Measurements from ENCODE around the gene CGB1.
A peak's percentile ranks its signal among the peaks of the same experiment; 100 is the strongest.
"Not testable (repeated sequence)": the region's sequence is repeated elsewhere in the genome, so short reads cannot be mapped to it uniquely, and the experiment has no call there.

CGB1 gene

GRCh38 chr19:49036815-49037214, at the start of gene CGB1:
TSS of gene CGB1 (minus strand) at chr19:49036895. CDS start at chr19:49036711, 184 bp downstream.
- DNase-seq = not testable (repeated sequence)

- no peak for DNase-seq
Measured at GRCh38 chr19:49086296-49086695, 49.6 kb upstream of the CGB1 start.

DNA sequence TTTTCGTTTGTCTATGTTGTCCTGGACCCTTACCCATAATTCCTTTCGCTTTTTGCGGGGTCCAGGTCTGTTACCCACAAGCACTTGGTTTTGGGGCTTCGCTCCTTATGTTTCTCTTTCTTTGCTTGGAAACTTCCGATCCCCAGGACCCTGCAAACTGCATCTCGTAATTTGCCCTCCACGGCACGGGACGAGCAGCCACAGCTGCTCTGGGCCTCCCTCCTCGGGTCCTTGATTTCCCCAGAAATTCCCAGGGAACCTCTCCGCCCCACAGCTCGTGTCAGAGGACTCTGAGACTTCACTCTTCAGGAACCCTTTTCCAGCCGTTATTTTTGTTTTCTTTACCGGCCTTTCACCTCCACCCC, 49.2 kb upstream of the CGB1 start:
- DNase-seq = no peak

- DNase-seq = peak; percentile 100
Measured at GRCh38 chr19:49085020-49085867, 48.5 kb upstream of the CGB1 start, which contains the start of gene SNRNP70. TSS of gene SNRNP70 (plus strand) at chr19:49085451. CDS start at chr19:49086415, 964 bp downstream.

- DNase-seq = no peak
Measured at GRCh38 chr19:49084206-49085019, 47.7 kb upstream of the CGB1 start.

DNA sequence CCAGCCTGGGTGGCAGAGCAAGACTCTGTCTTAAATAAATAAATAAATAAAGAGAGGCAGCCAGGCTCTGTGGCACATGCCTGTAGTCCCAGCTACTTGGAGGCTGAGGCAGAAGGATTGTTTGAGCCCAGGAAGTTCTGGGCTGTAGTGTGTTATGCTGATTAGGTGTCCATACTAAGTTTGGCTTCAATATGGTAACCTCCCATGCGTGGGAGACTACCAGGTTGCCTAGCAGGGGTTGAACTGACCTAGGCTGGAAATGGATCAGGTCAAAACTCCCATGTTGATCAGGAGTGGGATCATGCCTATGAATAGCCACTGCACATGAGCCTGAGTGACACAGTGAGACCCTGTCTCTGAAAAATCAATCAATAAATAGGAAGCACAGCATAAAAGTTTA, 44.6 kb upstream of the CGB1 start:
- no peak for DNase-seq

- no peak for DNase-seq
Measured at GRCh38 chr19:49080392-49080791, 43.7 kb upstream of the CGB1 start.

DNA sequence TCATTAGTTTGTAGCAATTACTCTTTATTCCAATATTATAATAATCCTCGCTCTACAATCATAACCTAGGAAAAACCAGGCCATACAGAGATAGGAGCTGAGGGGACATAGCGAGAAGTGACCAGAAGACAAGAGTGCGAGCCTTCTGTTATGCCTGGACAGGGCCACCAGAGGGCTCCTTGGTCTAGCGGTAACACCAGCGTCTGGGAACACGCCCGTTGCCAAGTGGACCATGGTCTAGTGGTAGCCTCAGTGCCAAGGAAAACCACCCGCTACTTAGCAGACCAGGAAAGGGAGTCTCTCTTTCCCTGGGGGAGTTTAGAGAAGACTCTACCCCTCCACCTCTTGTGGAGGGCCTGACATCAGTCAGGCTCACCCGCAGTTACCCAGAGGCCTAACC, 38.2 kb upstream of the CGB1 start:
- peak; percentile 22 for DNase-seq

DNA sequence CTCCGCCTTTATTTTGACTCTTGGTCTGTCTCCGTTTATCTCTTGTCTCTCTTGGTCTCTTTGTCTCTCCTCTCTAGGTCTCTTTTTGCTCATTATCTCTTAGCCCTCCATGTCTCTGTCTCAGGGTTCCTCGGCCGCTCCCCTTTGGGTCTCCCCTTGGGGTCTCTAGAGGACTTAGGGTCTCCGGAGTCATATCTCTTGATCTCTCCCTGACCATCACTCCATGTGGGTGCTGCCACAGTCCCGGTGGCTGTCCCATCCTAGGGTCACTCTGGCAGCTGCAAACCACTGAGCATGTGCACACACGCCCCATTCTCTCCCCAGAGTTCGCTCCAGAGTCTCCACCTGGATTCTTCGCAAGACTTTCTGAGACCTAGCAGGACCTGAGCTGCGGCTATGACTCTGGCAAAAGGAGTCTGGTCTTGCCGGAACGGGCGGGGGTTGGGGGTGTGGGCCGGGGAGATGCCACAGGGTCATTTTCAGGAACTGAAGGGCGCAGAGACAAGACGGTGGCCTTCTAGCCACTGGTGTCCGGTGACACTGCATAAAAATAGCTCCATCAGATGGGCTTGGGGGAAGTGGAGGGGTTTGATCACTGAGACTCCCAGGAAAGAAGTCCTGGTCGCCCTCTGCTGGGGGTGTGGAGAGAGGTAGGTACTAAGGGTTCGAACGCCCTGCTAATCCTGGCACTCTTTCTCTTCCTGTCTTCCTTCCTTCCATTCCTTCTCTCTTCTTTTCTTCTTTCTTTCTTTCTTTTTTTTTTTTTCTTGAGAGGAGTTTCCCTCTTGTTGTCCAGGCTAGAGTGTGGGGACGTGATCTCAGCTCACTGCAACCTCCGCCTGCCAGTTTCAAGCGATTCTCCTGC, 37.1 kb upstream of the CGB1 start:
- no peak for DNase-seq

- no peak for DNase-seq
Measured at GRCh38 chr19:49071860-49072547, 35.3 kb upstream of the CGB1 start.

DNA sequence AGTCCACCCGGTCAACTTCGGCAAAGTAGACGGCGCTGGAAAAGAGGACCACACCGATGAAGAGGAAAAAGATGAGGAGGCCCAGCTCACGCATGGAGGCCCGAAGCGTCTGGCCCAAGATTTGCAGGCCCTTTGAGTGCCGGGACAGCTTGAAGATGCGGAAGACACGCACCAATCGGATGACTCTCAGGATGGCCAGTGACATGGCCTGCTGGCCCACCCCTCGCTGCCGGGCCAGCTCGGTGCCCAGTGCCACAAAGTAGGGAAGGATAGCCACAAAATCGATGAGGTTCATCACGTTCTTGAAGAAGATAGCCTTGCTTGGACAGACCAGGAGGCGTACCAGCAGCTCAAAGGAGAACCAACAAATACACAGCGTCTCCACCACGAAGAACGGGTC, 33.7 kb upstream of the CGB1 start:
- DNase-seq = no peak

DNA sequence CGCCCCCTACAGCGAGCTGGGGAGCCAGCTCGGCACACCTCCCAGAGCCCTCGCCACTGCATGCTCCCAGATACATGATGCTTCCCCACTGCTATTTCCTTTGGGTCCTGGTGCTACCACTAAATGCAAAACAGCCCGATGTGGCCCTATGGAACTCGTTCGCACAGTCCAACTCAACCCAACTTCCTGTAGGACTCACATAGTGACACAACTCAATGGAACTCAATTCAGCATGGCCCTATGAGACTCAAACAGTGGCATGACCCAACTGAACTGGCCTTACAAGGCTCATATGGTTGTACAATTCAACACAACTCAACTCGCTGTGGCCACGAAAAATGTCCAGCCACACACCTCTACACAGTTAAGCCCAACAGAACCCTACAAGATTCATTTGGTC, 32.3 kb upstream of the CGB1 start:
- DNase-seq = no peak

- no peak for DNase-seq
Measured at GRCh38 chr19:49067554-49067953, 30.9 kb upstream of the CGB1 start.

GRCh38 chr19:49065905-49066512, 29.3 kb upstream of the CGB1 start:
- no peak for DNase-seq

DNA sequence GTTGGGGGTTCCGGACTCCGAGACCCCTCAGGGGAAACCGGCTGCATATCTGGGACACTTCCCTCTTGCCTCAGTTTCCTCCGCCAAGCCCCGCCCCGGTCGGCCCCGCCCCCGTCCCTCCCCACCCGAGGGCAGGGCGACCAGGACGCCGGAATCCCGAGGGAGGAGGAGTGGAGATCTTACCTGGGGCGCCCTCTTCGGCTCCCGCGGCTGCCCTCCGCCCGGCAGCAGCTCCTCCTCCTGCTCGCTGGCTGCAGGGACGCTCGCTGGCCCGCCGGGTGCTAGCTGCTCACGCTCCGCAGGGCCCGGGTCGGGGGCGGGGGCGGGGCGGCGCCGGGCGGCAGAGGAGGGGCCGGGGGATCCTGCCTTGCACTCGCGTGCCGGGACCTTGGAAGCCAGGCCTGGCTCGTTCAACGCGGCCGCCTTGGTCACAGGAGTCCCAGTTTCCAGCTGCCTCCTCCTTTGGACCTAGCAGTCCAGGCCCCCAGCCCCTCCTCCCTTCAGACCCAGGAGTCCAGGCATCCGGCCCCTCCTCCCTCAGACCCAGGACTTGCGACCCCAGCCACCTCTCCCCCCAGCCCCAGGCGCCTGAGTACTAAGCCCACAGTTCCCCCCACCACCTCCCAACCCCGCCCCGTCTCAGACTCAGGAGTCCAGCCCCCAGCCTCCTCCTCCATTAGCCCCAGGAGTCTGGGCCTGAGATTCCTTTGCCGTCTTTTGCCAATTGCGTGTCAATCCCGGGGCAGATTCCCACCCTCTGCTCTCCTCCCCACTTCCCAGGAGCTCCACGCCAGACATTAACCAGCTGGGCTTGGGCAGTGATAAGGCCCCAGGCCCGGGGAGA, 28.3 kb upstream of the CGB1 start, which contains the start of gene NTF4:
Gene NTF4, minus strand, starts transcription at position 51 of the 844 bp plus-strand sequence. CDS start 2,821 bp downstream, outside the sequence.
- DNase-seq = no peak

DNA sequence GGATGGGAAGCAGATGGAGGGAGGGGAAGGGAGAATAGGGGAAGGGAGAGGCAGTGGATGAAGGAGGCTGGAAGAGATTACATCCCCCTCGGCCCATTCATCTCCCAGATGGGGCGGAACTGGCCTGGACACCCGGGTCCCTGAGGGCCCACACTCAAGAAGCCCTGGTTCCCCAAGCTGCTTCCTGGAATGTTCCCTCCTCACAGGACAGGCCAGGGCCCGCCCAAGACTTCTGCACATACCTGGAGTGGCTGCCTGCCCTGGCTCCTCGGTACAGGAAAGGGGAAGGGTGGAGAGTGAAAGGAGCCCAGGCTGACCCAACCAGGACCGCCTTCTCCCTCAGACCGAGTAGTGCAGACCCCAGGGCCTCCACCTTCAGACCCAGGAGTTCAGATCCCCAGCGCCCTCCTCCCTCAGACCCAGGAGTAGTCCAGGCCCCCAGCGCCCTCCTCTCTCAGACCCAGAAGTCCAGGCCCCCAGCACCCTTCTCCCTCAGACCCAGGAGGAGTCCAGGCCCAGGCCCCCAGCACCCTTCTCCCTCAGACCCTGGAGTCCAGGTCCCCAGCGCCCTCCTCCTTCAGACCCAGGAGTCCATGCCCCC, 27.4 kb upstream of the CGB1 start:
- DNase-seq = no peak

- DNase-seq = no peak
Measured at GRCh38 chr19:49061445-49061844, 24.8 kb upstream of the CGB1 start.

GRCh38 chr19:49061000-49061399, 24.3 kb upstream of the CGB1 start:
- DNase-seq = no peak

GRCh38 chr19:49059053-49059452, 22.4 kb upstream of the CGB1 start:
- no peak for DNase-seq

DNA sequence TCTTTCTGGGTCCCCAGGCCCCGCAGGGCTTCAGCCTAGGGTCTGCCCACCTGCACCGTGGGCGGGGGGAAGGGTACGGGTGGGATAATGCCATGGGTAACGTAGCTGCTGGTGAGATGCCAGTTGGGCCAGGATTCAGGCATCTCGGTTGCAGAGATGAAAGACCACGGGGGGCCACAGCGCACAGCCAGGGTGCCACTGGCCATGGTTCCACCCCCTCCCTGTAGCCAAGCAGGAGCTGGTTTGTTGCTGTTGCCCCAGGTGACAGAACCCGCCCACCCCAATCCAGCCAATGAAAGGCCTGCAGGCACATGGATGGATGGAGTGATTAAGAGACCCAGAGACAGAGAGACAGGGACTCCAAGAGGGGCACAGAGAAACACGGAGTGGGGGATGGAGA, 21.9 kb upstream of the CGB1 start:
- DNase-seq = no peak

Measured in CD4-positive, alpha-beta T cell treated with Interferon gamma for 1 hour (primary cell).